ENCODE measurements around the gene VAT1L.

Gene VAT1L

DNA sequence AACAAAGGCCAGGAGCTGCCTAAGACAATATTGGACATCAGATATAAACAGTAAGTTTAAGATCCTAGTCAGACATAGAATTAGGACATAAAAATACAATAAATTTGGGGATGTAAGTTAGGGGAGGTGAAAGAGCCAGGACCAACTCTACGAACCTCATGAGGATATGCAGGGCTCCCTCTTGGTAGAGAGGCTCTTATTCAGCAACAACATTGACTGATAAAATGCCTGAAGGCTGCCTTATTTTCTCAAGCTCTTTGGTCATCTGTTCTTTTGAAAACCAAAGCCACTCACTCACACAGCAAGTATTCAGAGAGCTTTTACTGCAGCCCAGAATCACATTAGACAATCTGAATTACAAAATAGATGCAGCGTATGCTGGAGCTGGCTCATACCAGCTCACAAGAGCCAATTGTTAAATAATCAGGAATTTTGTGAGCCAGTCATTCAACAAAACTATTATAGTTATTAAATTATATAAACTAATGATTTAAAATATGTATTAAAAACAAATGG is 125.4 kb downstream of the VAT1L start:
- H3K14ac ChIP-seq (ENCODE audit: low read length), result no peak overlapping the region
- no peak overlapping the region for H3K9ac ChIP-seq (ENCODE audit: low read depth, low read length, poor library complexity)
- H2BK15ac ChIP-seq (ENCODE audit: low read length), result no peak overlapping the region
- no peaks in the 10 kb centered on the region for H3K27me3 ChIP-seq (ENCODE audit: control insufficient read depth in 3 of 3, insufficient read depth in 3 of 3, low read depth in 1 of 3, low read length in 3 of 3)
- H3K79me1 ChIP-seq (ENCODE audit: low read depth, low read length), result no peaks in the 10 kb centered on the region
- H3K4ac ChIP-seq (ENCODE audit: low read length), result no peak overlapping the region
- H3K4me3 ChIP-seq (ENCODE audit: low read length in 2 of 2), result no peak overlapping the region
- peak overlapping the region; percentile 50 for H2AFZ ChIP-seq (ENCODE audit: low read length)
- H2BK5ac ChIP-seq (ENCODE audit: low read length), result no peak overlapping the region
- H3K18ac ChIP-seq (ENCODE audit: low read length), result no peak overlapping the region
- H4K8ac ChIP-seq (ENCODE audit: low read depth, low read length), result no peak overlapping the region
- no peak overlapping the region for H2AK5ac ChIP-seq (ENCODE audit: low read depth, low read length)
- H2BK120ac ChIP-seq (ENCODE audit: low read depth, low read length), result no peak overlapping the region
- no peak overlapping the region for H2BK12ac ChIP-seq (ENCODE audit: low read length)
- peaks cover 5 to 21% of the 10 kb centered on the region in 2 donors for H3K4me1 ChIP-seq (ENCODE audit: control insufficient read depth in 2 of 2, insufficient read depth in 1 of 2, low read depth in 1 of 2, low read length in 2 of 2)
- H3K27ac ChIP-seq (replicated peaks; ENCODE audit: low read length), result no peak overlapping the region
- no peaks in the 10 kb centered on the region for H3K9me3 ChIP-seq (replicated peaks in 1 of 2; ENCODE audit: control insufficient read depth in 2 of 2, insufficient read depth in 1 of 2, low read depth in 1 of 2, low read length in 2 of 2)
- WGBS, 2 donors (ENCODE audit: extremely low coverage in 2 of 2, insufficient read length in 2 of 2, insufficient replicate concordance in 1 of 2), result no CpG with 5 or more reads among the region's 2 CpGs
- H3K36me3 ChIP-seq (replicated peaks in 1 of 2; ENCODE audit: control insufficient read depth in 2 of 2, insufficient read depth in 2 of 2, low read length in 2 of 2), result no peaks in the 10 kb centered on the region
- no peak for DNase-seq (ENCODE audit: low spot score)
- no peak overlapping the region for H4K91ac ChIP-seq (ENCODE audit: low read depth, low read length, poor library complexity)
- no peak overlapping the region for H3K23ac ChIP-seq (ENCODE audit: low read depth, low read length, poor library complexity)
- no peak overlapping the region for H3K4me2 ChIP-seq (ENCODE audit: insufficient read depth, low read length, poor library complexity, severe bottlenecking)

DNA sequence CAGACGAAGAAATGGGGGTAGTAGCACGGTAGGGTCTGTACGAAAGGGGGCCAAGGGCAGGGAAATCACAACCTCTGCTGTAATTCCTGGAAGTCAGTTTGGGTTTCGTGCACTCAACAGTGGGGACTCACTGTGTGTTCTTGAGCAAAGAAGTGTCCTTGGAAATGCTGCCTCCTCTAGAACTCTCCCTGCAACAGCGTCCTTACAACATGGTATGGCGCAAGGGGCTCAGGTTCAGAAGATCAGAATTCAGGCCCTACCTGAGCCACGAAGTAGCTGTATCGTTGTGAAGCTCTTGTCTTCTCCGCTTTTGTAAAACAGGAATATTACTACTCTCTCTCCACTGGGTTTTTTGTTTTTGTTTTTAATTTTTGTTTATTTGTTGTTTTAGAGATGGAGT is 127.7 kb downstream of the VAT1L start:
- no peak overlapping the region for H2BK15ac ChIP-seq (ENCODE audit: low read length)
- no peak overlapping the region for H3K23ac ChIP-seq (ENCODE audit: low read depth, low read length, poor library complexity)
- no peak overlapping the region for H3K18ac ChIP-seq (ENCODE audit: low read length)
- no peaks in the 10 kb centered on the region for H3K27me3 ChIP-seq (ENCODE audit: control insufficient read depth in 3 of 3, insufficient read depth in 3 of 3, low read depth in 1 of 3, low read length in 3 of 3)
- WGBS, 2 donors (ENCODE audit: extremely low coverage in 2 of 2, insufficient read length in 2 of 2, insufficient replicate concordance in 1 of 2), result no CpG with 5 or more reads among the region's 9 CpGs
- H3K4me1 ChIP-seq (ENCODE audit: control insufficient read depth in 2 of 2, insufficient read depth in 1 of 2, low read depth in 1 of 2, low read length in 2 of 2), result peaks cover 10 to 21% of the 10 kb centered on the region in 2 donors
- no peaks in the 10 kb centered on the region for H3K36me3 ChIP-seq (replicated peaks in 1 of 2; ENCODE audit: control insufficient read depth in 2 of 2, insufficient read depth in 2 of 2, low read length in 2 of 2)
- no peak overlapping the region for H3K9ac ChIP-seq (ENCODE audit: low read depth, low read length, poor library complexity)
- H4K91ac ChIP-seq (ENCODE audit: low read depth, low read length, poor library complexity), result no peak overlapping the region
- no peak overlapping the region for H2BK5ac ChIP-seq (ENCODE audit: low read length)
- H3K4ac ChIP-seq (ENCODE audit: low read length), result no peak overlapping the region
- H3K9me3 ChIP-seq (replicated peaks in 1 of 2; ENCODE audit: control insufficient read depth in 2 of 2, insufficient read depth in 1 of 2, low read depth in 1 of 2, low read length in 2 of 2), result no peaks in the 10 kb centered on the region
- H4K8ac ChIP-seq (ENCODE audit: low read depth, low read length), result no peak overlapping the region
- no peak overlapping the region for H2AFZ ChIP-seq (ENCODE audit: low read length)
- H3K4me3 ChIP-seq (ENCODE audit: low read length in 2 of 2), result no peak overlapping the region
- no peak for DNase-seq (ENCODE audit: low spot score)
- no peaks in the 10 kb centered on the region for H3K79me1 ChIP-seq (ENCODE audit: low read depth, low read length)
- no peak overlapping the region for H2AK5ac ChIP-seq (ENCODE audit: low read depth, low read length)
- H3K4me2 ChIP-seq (ENCODE audit: insufficient read depth, low read length, poor library complexity, severe bottlenecking), result no peak overlapping the region
- no peak overlapping the region for H2BK12ac ChIP-seq (ENCODE audit: low read length)
- no peak overlapping the region for H2BK120ac ChIP-seq (ENCODE audit: low read depth, low read length)
- H3K14ac ChIP-seq (ENCODE audit: low read length), result no peak overlapping the region
- H3K27ac ChIP-seq (replicated peaks; ENCODE audit: low read length), result no peak overlapping the region

DNA sequence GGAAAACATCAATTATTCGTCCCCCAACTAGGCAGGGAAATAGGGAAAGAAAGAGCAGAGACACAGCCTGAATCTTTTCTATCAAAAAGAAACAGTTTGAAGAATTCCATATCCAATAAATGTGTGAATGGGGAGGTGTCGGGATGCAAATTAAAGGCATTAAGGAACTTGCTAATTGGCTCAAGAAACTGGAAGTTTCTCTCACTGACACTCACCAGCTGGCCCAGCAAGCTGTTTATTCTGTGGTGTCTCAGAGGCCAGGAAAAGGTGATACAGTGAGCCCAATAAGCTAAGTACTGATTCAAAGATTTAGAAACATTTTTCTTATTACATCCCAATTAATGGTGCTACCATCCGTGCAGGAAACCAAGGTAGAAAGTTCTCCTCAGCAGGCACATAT is 129.6 kb downstream of the VAT1L start:
- Histone ChIP-seq H3K4me3 (ENCODE audit: low read length in 2 of 2) (no peak overlapping the region), H3K9me3 (replicated peaks in 1 of 2; ENCODE audit: control insufficient read depth in 2 of 2, insufficient read depth in 1 of 2, low read depth in 1 of 2, low read length in 2 of 2) (no peaks in the 10 kb centered on the region), H3K36me3 (replicated peaks in 1 of 2; ENCODE audit: control insufficient read depth in 2 of 2, insufficient read depth in 2 of 2, low read length in 2 of 2) (no peaks in the 10 kb centered on the region), H3K27me3 (ENCODE audit: control insufficient read depth in 3 of 3, insufficient read depth in 3 of 3, low read depth in 1 of 3, low read length in 3 of 3) (no peaks in the 10 kb centered on the region), H3K9ac (ENCODE audit: low read depth, low read length, poor library complexity) (no peak overlapping the region), H3K4ac (ENCODE audit: low read length) (no peak overlapping the region), H3K23ac (ENCODE audit: low read depth, low read length, poor library complexity) (no peak overlapping the region), H2AK5ac (ENCODE audit: low read depth, low read length) (no peak overlapping the region), H3K4me2 (ENCODE audit: insufficient read depth, low read length, poor library complexity, severe bottlenecking) (no peak overlapping the region), H2BK5ac (ENCODE audit: low read length) (no peak overlapping the region), H2BK12ac (ENCODE audit: low read length) (no peak overlapping the region), H2AFZ (ENCODE audit: low read length) (no peak overlapping the region), H2BK120ac (ENCODE audit: low read depth, low read length) (no peak overlapping the region), H4K91ac (ENCODE audit: low read depth, low read length, poor library complexity) (no peak overlapping the region), H3K79me1 (ENCODE audit: low read depth, low read length) (no peaks in the 10 kb centered on the region), H3K18ac (ENCODE audit: low read length) (no peak overlapping the region), H4K8ac (ENCODE audit: low read depth, low read length) (no peak overlapping the region), H3K4me1 (ENCODE audit: control insufficient read depth in 2 of 2, insufficient read depth in 1 of 2, low read depth in 1 of 2, low read length in 2 of 2) (peaks cover 17 to 26% of the 10 kb centered on the region in 2 donors), H2BK15ac (ENCODE audit: low read length) (no peak overlapping the region), H3K14ac (ENCODE audit: low read length) (no peak overlapping the region), H3K27ac (replicated peaks; ENCODE audit: low read length) (no peak overlapping the region)
- no CpG with 5 or more reads among the region's 3 CpGs for WGBS, 2 donors (ENCODE audit: extremely low coverage in 2 of 2, insufficient read length in 2 of 2, insufficient replicate concordance in 1 of 2)
- DNase-seq (ENCODE audit: low spot score), result no peak

DNA sequence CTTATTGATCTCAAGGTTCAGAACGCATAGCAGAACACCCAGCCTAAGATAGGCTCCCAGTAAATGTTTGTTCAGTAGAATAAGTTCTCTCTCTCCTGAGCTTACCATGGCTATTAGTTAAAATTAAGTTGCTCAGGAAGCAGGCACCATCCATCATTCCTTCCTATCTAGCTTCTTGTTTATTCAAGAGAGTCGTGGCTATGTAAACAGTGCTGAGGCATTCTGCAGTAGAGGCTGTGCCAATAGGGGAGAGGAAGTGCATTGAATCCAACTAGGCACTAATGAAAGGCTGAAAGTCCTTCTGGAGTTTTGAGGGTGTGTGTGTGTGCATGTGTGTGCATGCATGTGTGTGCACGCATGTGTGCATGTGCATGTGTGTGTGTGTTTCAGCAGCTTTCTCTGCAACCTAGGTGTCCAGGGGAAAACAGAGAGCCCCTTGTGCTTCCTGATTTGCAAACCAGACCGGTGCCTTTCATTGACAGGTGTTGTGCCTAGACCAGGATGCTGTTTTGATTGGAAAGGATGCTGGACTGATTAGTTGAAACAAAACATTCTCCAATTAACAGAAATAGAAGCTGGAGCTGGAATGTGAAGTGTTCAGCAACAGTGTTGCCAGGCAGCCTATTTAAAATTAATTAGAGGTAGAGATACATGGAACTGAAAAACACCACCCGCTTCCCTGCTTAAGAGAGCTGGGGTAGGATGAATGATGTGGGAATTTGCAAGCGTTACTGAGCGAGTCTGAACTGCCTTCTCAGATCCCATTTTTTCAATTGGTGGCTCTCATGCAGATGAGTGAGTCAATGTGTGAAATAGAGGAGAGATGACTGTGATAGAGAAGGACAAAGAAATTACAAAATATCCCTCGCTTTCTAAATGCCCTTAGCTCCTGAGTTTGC is 130.7 kb downstream of the VAT1L start:
- Histone ChIP-seq H3K14ac (ENCODE audit: low read length) (no peak overlapping the region), H3K23ac (ENCODE audit: low read depth, low read length, poor library complexity) (no peak overlapping the region), H3K9me3 (replicated peaks in 1 of 2; ENCODE audit: control insufficient read depth in 2 of 2, insufficient read depth in 1 of 2, low read depth in 1 of 2, low read length in 2 of 2) (no peaks in the 10 kb centered on the region), H4K91ac (ENCODE audit: low read depth, low read length, poor library complexity) (no peak overlapping the region), H3K18ac (ENCODE audit: low read length) (no peak overlapping the region), H2BK120ac (ENCODE audit: low read depth, low read length) (no peak overlapping the region), H4K8ac (ENCODE audit: low read depth, low read length) (no peak overlapping the region), H3K27me3 (ENCODE audit: control insufficient read depth in 3 of 3, insufficient read depth in 3 of 3, low read depth in 1 of 3, low read length in 3 of 3) (no peaks in the 10 kb centered on the region), H3K4ac (ENCODE audit: low read length) (no peak overlapping the region), H2BK15ac (ENCODE audit: low read length) (no peak overlapping the region), H3K4me2 (ENCODE audit: insufficient read depth, low read length, poor library complexity, severe bottlenecking) (no peak overlapping the region), H3K4me3 (ENCODE audit: low read length in 2 of 2) (no peak overlapping the region), H3K36me3 (replicated peaks in 1 of 2; ENCODE audit: control insufficient read depth in 2 of 2, insufficient read depth in 2 of 2, low read length in 2 of 2) (no peaks in the 10 kb centered on the region), H3K9ac (ENCODE audit: low read depth, low read length, poor library complexity) (no peak overlapping the region), H2AK5ac (ENCODE audit: low read depth, low read length) (no peak overlapping the region), H3K79me1 (ENCODE audit: low read depth, low read length) (no peaks in the 10 kb centered on the region), H3K27ac (replicated peaks; ENCODE audit: low read length) (no peak overlapping the region), H3K4me1 (ENCODE audit: control insufficient read depth in 2 of 2, insufficient read depth in 1 of 2, low read depth in 1 of 2, low read length in 2 of 2) (peaks cover 19 to 22% of the 10 kb centered on the region in 2 donors), H2BK12ac (ENCODE audit: low read length) (no peak overlapping the region), H2BK5ac (ENCODE audit: low read length) (no peak overlapping the region), H2AFZ (ENCODE audit: low read length) (no peak overlapping the region)
- DNase-seq (ENCODE audit: low spot score), result no peak
- WGBS, 2 donors (ENCODE audit: extremely low coverage in 2 of 2, insufficient read length in 2 of 2, insufficient replicate concordance in 1 of 2), result no CpG with 5 or more reads among the region's 8 CpGs
